Progenitor cell of endocrine pancreas (in vitro differentiated cells): ENCODE results near the gene ZNF438. TPM values are rescaled to one million over a fixed set of nuclear protein-coding genes. Genes with fewer than 3 reads are reported as not detected.
"Not testable (repeated sequence)": the region's sequence is repeated elsewhere in the genome, so short reads cannot be mapped to it uniquely, and the experiment has no call there.

ENCODE experiments used
- DNase-seq: peaks from one replicate; pipeline ENCODE4 v3.0.0; 2021; ENCODE audit warnings: low spot score; ENCODE audit not compliant: unreplicated experiment
- H3K27ac Mint-ChIP-seq: 2 replicates; pipeline ENCODE4 v1.8.0; 2021; ENCODE audit warnings: mild to moderate bottlenecking, moderate library complexity, mixed read lengths
- H3K27me3 Mint-ChIP-seq: 2 replicates; pipeline ENCODE4 v1.8.0; 2021; ENCODE audit warnings: mixed read lengths
- H3K36me3 Mint-ChIP-seq: 2 replicates; pipeline ENCODE4 v1.8.0; 2022; ENCODE audit warnings: mixed read lengths; ENCODE audit not compliant: insufficient read depth
- H3K4me1 Mint-ChIP-seq: 2 replicates; pipeline ENCODE4 v1.8.0; 2021; ENCODE audit warnings: low read depth, mixed read lengths
- H3K4me3 Mint-ChIP-seq: 2 replicates; pipeline ENCODE4 v1.8.0; 2021; ENCODE audit warnings: low read depth, mild to moderate bottlenecking, moderate library complexity, mixed read lengths
- H3K9me3 Mint-ChIP-seq: 2 replicates; pipeline ENCODE4 v1.8.0; 2021; ENCODE audit warnings: low read depth, mixed read lengths
- CTCF ChIP-seq: fragments of 200-600 bp; sonication (generic); IDR thresholded peaks from one replicate; pipeline ENCODE4 v1.5.0; 2021; ENCODE audit warnings: antibody characterized with exemption, mild to moderate bottlenecking; ENCODE audit not compliant: unreplicated experiment
- total RNA-seq: library from RNA; stranded (reverse); gene quantifications from 2 replicates; pipeline ENCODE4 v1.2.1, GENCODE V29; 2021

The ZNF438 gene
- total RNA-seq, 1 donor from 2014 or later: 6.6 TPM

- Mint-ChIP-seq H3K4me1 (peaks cover 2% of the 10 kb centered on the region), H3K9me3 (no peaks in the 10 kb centered on the region), H3K27ac (no peak overlapping the region), H3K27me3 (peaks cover 5% of the 10 kb centered on the region), H3K4me3 (no peak overlapping the region), H3K36me3 (no peaks in the 10 kb centered on the region)
- no peak for DNase-seq
- no peak for TF ChIP-seq CTCF
Measured at GRCh38 chr10:30804478-30805055, 227.1 kb downstream of the ZNF438 start.

GRCh38 chr10:30803892-30804322 is 227.8 kb downstream of the ZNF438 start:
- Mint-ChIP-seq H3K27ac (no peak overlapping the region), H3K9me3 (no peaks in the 10 kb centered on the region), H3K36me3 (no peaks in the 10 kb centered on the region), H3K4me3 (no peak overlapping the region), H3K27me3 (peaks cover 5% of the 10 kb centered on the region), H3K4me1 (peaks cover 2% of the 10 kb centered on the region)
- TF ChIP-seq CTCF: no peak
- no peak for DNase-seq

- no peak for TF ChIP-seq CTCF
- H3K27me3 Mint-ChIP-seq: peaks cover 5% of the 10 kb centered on the region
- H3K36me3 Mint-ChIP-seq: no peaks in the 10 kb centered on the region
- H3K27ac Mint-ChIP-seq: no peak overlapping the region
- no peaks in the 10 kb centered on the region for H3K9me3 Mint-ChIP-seq
- H3K4me3 Mint-ChIP-seq: no peak overlapping the region
- DNase-seq: no peak
- H3K4me1 Mint-ChIP-seq: peaks cover 2% of the 10 kb centered on the region
Measured at GRCh38 chr10:30803058-30803457, 228.6 kb downstream of the ZNF438 start.

- TF ChIP-seq CTCF: no peak
- peaks cover 2% of the 10 kb centered on the region for H3K4me1 Mint-ChIP-seq
- no peak for DNase-seq
- no peak overlapping the region for H3K27ac Mint-ChIP-seq
- H3K27me3 Mint-ChIP-seq: peaks cover 5% of the 10 kb centered on the region
- no peak overlapping the region for H3K4me3 Mint-ChIP-seq
- H3K36me3 Mint-ChIP-seq: no peaks in the 10 kb centered on the region
- no peaks in the 10 kb centered on the region for H3K9me3 Mint-ChIP-seq
Measured at GRCh38 chr10:30800368-30800767, 231.3 kb downstream of the ZNF438 start.

GRCh38 chr10:30798646-30799185 is 232.9 kb downstream of the ZNF438 start:
- Mint-ChIP-seq H3K27ac (no peak overlapping the region), H3K4me3 (no peak overlapping the region), H3K4me1 (peaks cover 2% of the 10 kb centered on the region), H3K9me3 (peaks cover 3% of the 10 kb centered on the region), H3K36me3 (peaks cover 2% of the 10 kb centered on the region), H3K27me3 (no peaks in the 10 kb centered on the region)
- DNase-seq: no peak
- no peak for TF ChIP-seq CTCF

DNA sequence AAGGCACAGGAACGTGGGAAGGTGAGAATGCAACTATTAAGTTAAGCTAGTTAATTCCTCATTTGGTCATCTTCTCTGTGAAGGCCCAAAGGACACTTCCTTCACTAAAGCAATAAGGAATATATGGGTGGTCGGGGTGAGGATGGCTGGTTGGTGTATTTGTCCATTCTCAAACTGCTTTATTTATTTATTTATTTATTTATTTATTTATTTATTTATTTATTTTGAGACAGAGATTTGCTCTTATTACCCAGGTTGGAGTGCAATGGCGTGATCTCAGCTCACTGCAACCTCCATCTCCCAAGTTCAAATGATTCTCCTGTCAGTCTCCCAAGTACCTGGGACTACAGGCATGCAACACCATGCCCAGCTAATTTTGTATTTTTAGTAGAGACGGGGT is 236.6 kb downstream of the ZNF438 start:
- H3K36me3 Mint-ChIP-seq, H3K27ac Mint-ChIP-seq, H3K4me1 Mint-ChIP-seq, H3K27me3 Mint-ChIP-seq, H3K4me3 Mint-ChIP-seq, DNase-seq: not testable (repeated sequence)
- peaks cover 14% of the 10 kb centered on the region for H3K9me3 Mint-ChIP-seq
